Esophagus squamous epithelium (tissue), 5 donors: ENCODE measurements around the gene OPA3. TPM values are rescaled to one million over a fixed set of nuclear protein-coding genes. Genes with fewer than 3 reads are reported as not detected.

Source experiments
- DNase-seq: peaks from one replicate; lab custom pipeline; 2025; lab: John Stamatoyannopoulos, UW
- H3K27ac ChIP-seq, 4 donors: fragments of 200-600 bp; sonication (generic); one replicate each; pipeline ENCODE4 v1.5.1; 2016 to 2019; ENCODE audit warnings: mild to moderate bottlenecking in 1 of 4
- H3K27me3 ChIP-seq, 4 donors: fragments of 200-600 bp; sonication (generic); 1 replicate in 3 of 4; 2 replicates in 1 of 4; pipeline versions ENCODE4 v1.5.1 to v1.6.0; 2017 to 2021; ENCODE audit warnings: antibody characterized with exemption in 1 of 4
- H3K36me3 ChIP-seq, 3 donors: fragments of 200-600 bp; sonication (generic); one replicate each; pipeline ENCODE4 v1.5.1; 2016 to 2019
- H3K4me1 ChIP-seq, 3 donors: fragments of 200-600 bp; sonication (generic); one replicate each; pipeline ENCODE4 v1.5.1; 2017 to 2019
- H3K4me3 ChIP-seq, 4 donors: fragments of 200-600 bp; sonication (generic); 1 replicate in 3 of 4; 2 replicates in 1 of 4; pipeline ENCODE4 v1.5.1; 2016 to 2019; ENCODE audit warnings: mild to moderate bottlenecking in 2 of 4, moderate library complexity in 1 of 4
- H3K9me3 ChIP-seq, 3 donors: fragments of 200-600 bp; sonication (generic); one replicate each; pipeline ENCODE4 v1.5.1; 2016 to 2019
- CTCF ChIP-seq, 6 experiments: fragments of 450-650 bp in 4 of 6; fragments of 200-600 bp in 2 of 6; sonication (generic) in 2 of 6; IDR thresholded peaks; one replicate each; pipeline ENCODE4 v1.5.1; 2016 to 2019; ENCODE audit warnings: antibody characterized with exemption in 6 of 6, mild to moderate bottlenecking in 4 of 6, moderate library complexity in 4 of 6
- POLR2A ChIP-seq, 4 donors: fragments of 450-650 bp; IDR thresholded peaks; one replicate each; pipeline ENCODE4 v1.6.1; 2017; ENCODE audit warnings: antibody characterized with exemption in 4 of 4, mild to moderate bottlenecking in 4 of 4, moderate library complexity in 3 of 4
- WGBS, 2 donors: methylation state at CpG; one replicate each; pipeline ENCODE4 v1.1.5; 2018; 5-methylcytosine and 5-hydroxymethylcytosine counted together
- intact Hi-C: fragments of 100-400 bp; cut with DNase I; formaldehyde crosslinking; loops from one replicate; pipeline ENCODE4 v1.15.0; 2022
- total RNA-seq, 4 donors: library from RNA; depleted of rRNA; stranded (reverse); fragments of >200 nt; gene quantifications; one replicate each; pipeline ENCODE4 v1.1.0, GENCODE V29; 2016
- donor health status: DM: yes; HTN: yes; CAD: no.

Gene OPA3
- total RNA-seq, 4 donors from 2014 or later, result 4.7 to 12.4 (median 10.1) TPM

- TF ChIP-seq CTCF (IDR thresholded peaks at IDR 0.05) (peak in 5 of 6 experiments; percentile 28 to 68 (median 40)), POLR2A (IDR thresholded peaks at IDR 0.05) (peak in 3 of 4 donors; percentile 56 to 92 (median 75))
- Histone ChIP-seq H3K27me3 (no peaks in the 10 kb centered on the region), H3K9me3 (no peaks in the 10 kb centered on the region), H3K4me1 (peaks cover 18 to 53% (median 22%) of the 10 kb centered on the region in 3 donors), H3K36me3 (no peaks in the 10 kb centered on the region), H3K4me3 (peak overlapping the region; percentile 88 to 100 (median 95)), H3K27ac (peak overlapping the region; percentile 94 to 98 (median 96))
- peak; percentile 65 for DNase-seq
- intact Hi-C loops, result no loop called here
- WGBS, 2 donors, result 2 to 4% methylated on average over 4 to 5 of the region's 47 CpGs
These were observed 78.2 kb downstream of the OPA3 start for GRCh38 chr19:45506246-45506988.

- Histone ChIP-seq H3K36me3 (no peaks in the 10 kb centered on the region), H3K4me3 (peak overlapping the region; percentile 88 to 100 (median 95)), H3K27me3 (no peaks in the 10 kb centered on the region), H3K4me1 (peaks cover 15 to 48% (median 20%) of the 10 kb centered on the region in 3 donors), H3K9me3 (no peaks in the 10 kb centered on the region), H3K27ac (peak overlapping the region; percentile 94 to 98 (median 96))
- intact Hi-C loops, result no loop called here
- 40 to 68% methylated on average over 5 of the region's 5 CpGs for WGBS, 2 donors
- TF ChIP-seq POLR2A (IDR thresholded peaks at IDR 0.05), result no peak
- no peak for TF ChIP-seq CTCF (IDR thresholded peaks at IDR 0.05)
- DNase-seq, result no peak
These were observed 78.7 kb downstream of the OPA3 start for GRCh38 chr19:45505996-45506245.

- H3K9me3 ChIP-seq, result no peaks in the 10 kb centered on the region
- peaks cover 10 to 42% (median 19%) of the 10 kb centered on the region in 3 donors for H3K4me1 ChIP-seq
- H3K27ac ChIP-seq, result peak overlapping the region in 3 of 4 donors; percentile 94 to 97 (median 95)
- H3K27me3 ChIP-seq, result no peaks in the 10 kb centered on the region
- intact Hi-C loops, result no loop called here
- no peak for TF ChIP-seq CTCF (IDR thresholded peaks at IDR 0.05)
- TF ChIP-seq POLR2A (IDR thresholded peaks at IDR 0.05), result no peak
- no peak for DNase-seq
- WGBS, 2 donors, result 84 to 85% methylated on average over 8 of the region's 8 CpGs
- H3K36me3 ChIP-seq, result no peaks in the 10 kb centered on the region
- no peak overlapping the region for H3K4me3 ChIP-seq
These were observed 79.2 kb downstream of the OPA3 start for GRCh38 chr19:45505151-45505995.

GRCh38 chr19:45503909-45504308 lies 80.7 kb downstream of the OPA3 start:
- WGBS, 2 donors, result 79 to 85% methylated on average over 6 to 9 of the region's 9 CpGs
- TF ChIP-seq CTCF (IDR thresholded peaks at IDR 0.05), result no peak
- TF ChIP-seq POLR2A (IDR thresholded peaks at IDR 0.05), result no peak
- Histone ChIP-seq H3K27me3 (peaks cover 0 to 10% (median 0%) of the 10 kb centered on the region in 4 donors), H3K36me3 (no peaks in the 10 kb centered on the region), H3K4me1 (peaks cover 13 to 39% (median 13%) of the 10 kb centered on the region in 3 donors), H3K4me3 (no peak overlapping the region), H3K27ac (no peak overlapping the region), H3K9me3 (no peaks in the 10 kb centered on the region)
- intact Hi-C loops, result no loop called here
- no peak for DNase-seq

- intact Hi-C loops, result no loop called here
- DNase-seq, result no peak
- 65 to 66% methylated on average over 3 to 5 of the region's 5 CpGs for WGBS, 2 donors
- H3K36me3 ChIP-seq, result no peaks in the 10 kb centered on the region
- peaks cover 0 to 12% (median 0%) of the 10 kb centered on the region in 4 donors for H3K27me3 ChIP-seq
- peaks cover 23 to 47% (median 28%) of the 10 kb centered on the region in 3 donors for H3K4me1 ChIP-seq
- H3K9me3 ChIP-seq, result no peaks in the 10 kb centered on the region
- peak overlapping the region in 1 of 4 donors; percentile 39 for H3K27ac ChIP-seq
- H3K4me3 ChIP-seq, result no peak overlapping the region
- TF ChIP-seq CTCF (IDR thresholded peaks at IDR 0.05) (no peak), POLR2A (IDR thresholded peaks at IDR 0.05) (no peak)
These were observed 82.5 kb downstream of the OPA3 start for GRCh38 chr19:45502111-45502510.
